ENCODE results near the gene KCNAB1. TPM values are rescaled to one million over a fixed set of nuclear protein-coding genes. Genes with fewer than 3 reads are reported as not detected.

Gene KCNAB1
- total RNA-seq, 1 donor from 2014 or later = 16.5 TPM

GRCh38 chr3:156368189-156368588 lies 247.8 kb downstream of the KCNAB1 start:
- no peak for DNase-seq
- Mint-ChIP-seq H3K4me3 (ENCODE audit: unreplicated experiment) (no peak overlapping the region), H3K27me3 (ENCODE audit: unreplicated experiment) (peaks cover 1% of the 10 kb centered on the region), H3K27ac (ENCODE audit: unreplicated experiment) (no peak overlapping the region), H3K9me3 (ENCODE audit: unreplicated experiment) (no peaks in the 10 kb centered on the region), H3K36me3 (ENCODE audit: unreplicated experiment) (no peaks in the 10 kb centered on the region), H3K4me1 (ENCODE audit: low read depth, unreplicated experiment) (no peaks in the 10 kb centered on the region)
- TF ChIP-seq, protein P1, sequence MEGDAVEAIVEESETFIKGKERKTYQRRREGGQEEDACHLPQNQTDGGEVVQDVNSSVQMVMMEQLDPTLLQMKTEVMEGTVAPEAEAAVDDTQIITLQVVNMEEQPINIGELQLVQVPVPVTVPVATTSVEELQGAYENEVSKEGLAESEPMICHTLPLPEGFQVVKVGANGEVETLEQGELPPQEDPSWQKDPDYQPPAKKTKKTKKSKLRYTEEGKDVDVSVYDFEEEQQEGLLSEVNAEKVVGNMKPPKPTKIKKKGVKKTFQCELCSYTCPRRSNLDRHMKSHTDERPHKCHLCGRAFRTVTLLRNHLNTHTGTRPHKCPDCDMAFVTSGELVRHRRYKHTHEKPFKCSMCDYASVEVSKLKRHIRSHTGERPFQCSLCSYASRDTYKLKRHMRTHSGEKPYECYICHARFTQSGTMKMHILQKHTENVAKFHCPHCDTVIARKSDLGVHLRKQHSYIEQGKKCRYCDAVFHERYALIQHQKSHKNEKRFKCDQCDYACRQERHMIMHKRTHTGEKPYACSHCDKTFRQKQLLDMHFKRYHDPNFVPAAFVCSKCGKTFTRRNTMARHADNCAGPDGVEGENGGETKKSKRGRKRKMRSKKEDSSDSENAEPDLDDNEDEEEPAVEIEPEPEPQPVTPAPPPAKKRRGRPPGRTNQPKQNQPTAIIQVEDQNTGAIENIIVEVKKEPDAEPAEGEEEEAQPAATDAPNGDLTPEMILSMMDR (IDR thresholded peaks at IDR 0.05; ENCODE audit: partially characterized antibody, unreplicated experiment) = no peak

DNA sequence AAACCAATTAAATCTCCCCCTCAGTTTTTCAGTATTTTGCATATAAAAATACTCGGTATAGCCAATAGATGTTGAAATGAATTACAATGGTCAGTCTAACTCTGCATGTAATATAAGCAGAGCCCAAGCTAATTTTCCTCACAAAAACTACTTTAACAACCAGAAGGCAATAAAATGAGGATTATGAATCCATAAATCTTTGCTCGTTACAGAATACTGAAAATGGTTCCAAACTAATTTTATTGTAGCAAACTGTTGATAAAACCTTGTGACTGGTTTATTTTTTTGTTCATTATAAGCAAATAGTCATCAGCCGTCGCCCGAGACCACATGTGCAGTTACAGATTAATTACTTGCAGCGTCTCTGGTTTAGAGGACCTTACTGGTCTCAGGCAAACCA lies 251.3 kb downstream of the KCNAB1 start:
- H3K4me1 Mint-ChIP-seq (ENCODE audit: low read depth, unreplicated experiment) = no peaks in the 10 kb centered on the region
- TF ChIP-seq, protein P1 (IDR thresholded peaks at IDR 0.05; ENCODE audit: partially characterized antibody, unreplicated experiment) = no peak
- no peaks in the 10 kb centered on the region for H3K36me3 Mint-ChIP-seq (ENCODE audit: unreplicated experiment)
- no peaks in the 10 kb centered on the region for H3K27me3 Mint-ChIP-seq (ENCODE audit: unreplicated experiment)
- H3K4me3 Mint-ChIP-seq (ENCODE audit: unreplicated experiment) = no peak overlapping the region
- H3K9me3 Mint-ChIP-seq (ENCODE audit: unreplicated experiment) = peaks cover 3% of the 10 kb centered on the region
- DNase-seq = no peak
- H3K27ac Mint-ChIP-seq (ENCODE audit: unreplicated experiment) = no peak overlapping the region

DNA sequence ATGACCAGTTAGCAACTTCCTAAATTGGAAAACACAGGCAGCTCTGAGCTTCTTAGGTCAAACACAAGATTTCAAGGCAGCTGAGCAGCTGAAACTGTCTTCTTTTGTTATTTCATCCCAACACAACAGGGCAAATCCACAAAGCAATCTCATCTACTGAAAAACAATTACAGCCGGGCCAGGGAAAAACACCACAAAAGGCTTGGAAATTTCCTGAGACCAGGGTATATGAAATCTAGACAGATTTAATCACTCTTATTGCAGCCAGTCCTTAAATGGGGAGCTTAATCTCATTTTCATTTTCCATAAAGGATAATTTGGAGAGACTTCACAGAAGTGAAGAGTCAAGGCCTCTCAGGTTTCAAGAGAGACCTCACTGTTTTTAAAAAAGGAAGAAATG lies 252.7 kb downstream of the KCNAB1 start:
- TF ChIP-seq, protein P1 (IDR thresholded peaks at IDR 0.05; ENCODE audit: partially characterized antibody, unreplicated experiment) = no peak
- Mint-ChIP-seq H3K4me3 (ENCODE audit: unreplicated experiment) (no peak overlapping the region), H3K27me3 (ENCODE audit: unreplicated experiment) (no peaks in the 10 kb centered on the region), H3K4me1 (ENCODE audit: low read depth, unreplicated experiment) (no peaks in the 10 kb centered on the region), H3K27ac (ENCODE audit: unreplicated experiment) (no peak overlapping the region), H3K9me3 (ENCODE audit: unreplicated experiment) (peaks cover 4% of the 10 kb centered on the region), H3K36me3 (ENCODE audit: unreplicated experiment) (no peaks in the 10 kb centered on the region)
- no peak for DNase-seq

GRCh38 chr3:156373654-156374053 lies 253.3 kb downstream of the KCNAB1 start:
- Mint-ChIP-seq H3K27ac (ENCODE audit: unreplicated experiment) (no peak overlapping the region), H3K4me1 (ENCODE audit: low read depth, unreplicated experiment) (peaks cover 3% of the 10 kb centered on the region)
- no peak for DNase-seq

DNA sequence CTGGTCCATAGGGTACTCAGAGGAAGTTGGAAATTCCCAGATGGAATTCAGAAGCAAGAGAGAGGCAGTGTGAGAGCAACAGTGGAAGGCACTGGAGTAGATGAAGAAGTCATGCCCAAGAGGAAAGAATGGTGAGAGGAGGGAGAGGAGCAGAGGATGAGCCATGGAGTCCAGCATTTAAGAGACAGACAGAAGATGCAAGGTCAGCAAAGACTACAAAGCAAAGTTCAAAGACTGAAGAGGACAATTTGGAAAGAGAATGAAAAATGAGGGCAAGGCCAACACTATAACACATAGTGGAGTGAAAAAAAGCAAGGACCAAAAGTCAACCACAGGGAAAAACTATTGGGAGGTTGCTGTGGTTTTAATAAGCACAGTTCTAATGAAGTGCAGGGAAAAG lies 255.8 kb downstream of the KCNAB1 start:
- no peak overlapping the region for H3K4me3 Mint-ChIP-seq (ENCODE audit: unreplicated experiment)
- no peak for DNase-seq
- H3K27me3 Mint-ChIP-seq (ENCODE audit: unreplicated experiment) = peaks cover 5% of the 10 kb centered on the region
- no peak overlapping the region for H3K27ac Mint-ChIP-seq (ENCODE audit: unreplicated experiment)
- TF ChIP-seq, protein P1 (IDR thresholded peaks at IDR 0.05; ENCODE audit: partially characterized antibody, unreplicated experiment) = no peak
- peaks cover 5% of the 10 kb centered on the region for H3K36me3 Mint-ChIP-seq (ENCODE audit: unreplicated experiment)
- peaks cover 7% of the 10 kb centered on the region for H3K4me1 Mint-ChIP-seq (ENCODE audit: low read depth, unreplicated experiment)
- peaks cover 4% of the 10 kb centered on the region for H3K9me3 Mint-ChIP-seq (ENCODE audit: unreplicated experiment)

More at GRCh38 chr3:156373654-156374053, 253.3 kb downstream of the KCNAB1 start:
- TF ChIP-seq, protein P1 (IDR thresholded peaks at IDR 0.05; ENCODE audit: partially characterized antibody, unreplicated experiment) = no peak
- Mint-ChIP-seq H3K4me3 (ENCODE audit: unreplicated experiment) (no peak overlapping the region), H3K36me3 (ENCODE audit: unreplicated experiment) (no peaks in the 10 kb centered on the region), H3K27me3 (ENCODE audit: unreplicated experiment) (no peaks in the 10 kb centered on the region), H3K9me3 (ENCODE audit: unreplicated experiment) (peaks cover 4% of the 10 kb centered on the region)
